ENCODE data around the gene SMCO4.
"Not testable (repeated sequence)": the region's sequence is repeated elsewhere in the genome, so short reads cannot be mapped to it uniquely, and the experiment has no call there.

Gene SMCO4

DNA sequence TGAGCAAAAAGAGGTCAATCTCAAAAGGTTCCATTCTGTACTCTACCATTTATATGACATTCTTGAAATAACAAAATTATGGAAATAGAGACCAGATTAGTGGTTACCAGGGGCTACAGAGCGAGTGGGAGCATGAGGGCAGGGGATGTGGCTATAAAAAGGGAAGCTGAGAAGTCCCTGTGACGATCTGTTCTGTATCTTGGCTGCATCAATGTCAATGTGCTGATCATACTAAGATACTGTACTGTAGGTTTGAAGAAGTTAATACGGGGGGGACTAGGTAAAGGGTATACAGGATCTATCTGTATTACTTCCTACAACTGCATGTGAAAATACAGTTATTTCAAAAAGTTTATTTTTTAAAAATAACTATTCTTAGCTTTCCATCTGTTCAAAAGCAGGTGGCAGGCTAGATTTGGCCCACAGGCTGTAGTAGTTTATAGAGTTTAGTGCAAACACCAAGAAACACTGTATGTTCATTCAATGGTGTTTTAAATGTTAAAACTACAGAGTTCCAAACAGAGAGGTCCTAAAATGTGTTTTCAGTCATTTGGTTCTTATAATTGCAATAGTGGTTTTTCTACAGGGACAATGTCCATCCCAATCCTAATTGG, 78.2 kb downstream of the SMCO4 start:
- no peak for DNase-seq

DNA sequence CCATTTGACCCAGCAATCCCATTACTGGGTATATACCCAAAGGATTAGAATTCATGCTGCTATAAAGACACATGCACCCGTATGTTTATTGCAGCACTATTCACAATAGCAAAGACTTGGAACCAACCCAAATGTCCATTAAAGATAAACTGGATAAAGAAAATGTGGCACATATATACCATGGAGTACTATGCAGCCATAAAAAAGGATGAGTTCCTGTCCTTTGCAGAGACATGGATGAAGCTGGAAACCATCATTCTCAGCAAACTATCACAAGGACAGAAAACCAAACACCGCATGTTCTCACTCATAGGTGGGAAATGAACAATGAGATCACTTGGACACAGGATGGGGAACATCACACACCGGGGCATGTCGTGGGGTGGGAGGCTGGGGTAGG, 79.5 kb downstream of the SMCO4 start:
- not testable (repeated sequence) for DNase-seq

DNA sequence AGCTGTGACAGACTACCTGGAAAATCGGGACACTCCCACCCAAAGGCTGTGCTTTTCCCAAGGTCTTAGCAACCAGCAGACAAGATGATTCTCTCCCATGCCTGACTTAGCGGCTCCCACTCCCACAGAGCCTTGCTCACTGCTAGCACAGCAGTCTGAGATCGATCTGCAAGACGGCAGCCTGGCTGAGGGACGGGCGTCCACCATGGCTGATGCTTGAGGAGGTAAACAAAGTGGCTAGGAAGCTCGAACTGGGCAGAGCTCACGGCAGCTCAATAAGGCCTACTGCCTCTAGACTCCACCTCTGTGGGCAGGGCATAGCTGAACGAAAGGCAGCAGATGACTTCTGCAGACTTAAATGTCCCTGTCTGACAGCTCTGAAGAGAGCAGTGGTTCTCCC, 84.9 kb downstream of the SMCO4 start:
- no peak for DNase-seq

DNA sequence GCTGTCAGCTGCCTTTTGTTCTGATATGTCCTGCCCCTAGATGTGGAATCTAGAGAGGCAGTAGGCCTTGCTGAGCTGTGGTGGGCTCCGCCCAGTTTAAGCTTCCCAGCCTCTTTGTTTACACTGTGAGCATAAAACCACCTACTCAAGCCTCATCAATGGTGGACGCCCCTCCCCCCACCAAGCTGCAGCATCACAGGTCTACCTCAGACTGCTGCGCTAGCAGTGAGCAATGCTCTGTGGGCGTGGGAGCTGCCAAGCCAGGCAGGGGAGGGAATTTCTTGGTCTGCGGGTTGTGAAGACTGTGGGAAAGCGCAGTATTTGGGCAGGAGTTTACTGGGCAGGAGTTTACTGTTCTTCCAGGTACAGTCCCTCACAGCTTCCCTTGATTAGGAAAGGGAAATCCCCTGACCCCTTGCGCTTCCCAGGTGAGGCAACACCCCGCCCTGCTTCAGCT, 98.5 kb downstream of the SMCO4 start:
- DNase-seq = peak; percentile 65

DNA sequence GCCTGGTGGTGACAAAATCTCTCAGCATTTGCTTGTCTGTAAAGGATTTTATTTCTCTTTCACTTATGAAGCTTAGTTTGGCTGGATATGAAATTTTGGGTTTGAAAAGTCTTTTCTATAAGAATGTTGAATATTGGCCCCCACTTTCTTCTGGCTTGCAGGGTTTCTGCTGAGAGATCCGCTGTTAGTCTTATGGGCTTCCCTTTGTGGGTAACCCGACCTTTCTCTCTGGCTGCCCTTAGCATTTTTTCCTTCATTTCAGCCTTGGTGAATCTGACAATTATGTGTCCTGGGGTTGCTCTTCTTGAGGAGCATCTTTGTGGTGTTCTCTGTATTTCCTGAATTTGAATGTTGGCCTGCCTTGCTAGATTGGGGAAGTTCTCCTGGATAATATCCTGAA, 100.0 kb downstream of the SMCO4 start:
- not testable (repeated sequence) for DNase-seq

DNA sequence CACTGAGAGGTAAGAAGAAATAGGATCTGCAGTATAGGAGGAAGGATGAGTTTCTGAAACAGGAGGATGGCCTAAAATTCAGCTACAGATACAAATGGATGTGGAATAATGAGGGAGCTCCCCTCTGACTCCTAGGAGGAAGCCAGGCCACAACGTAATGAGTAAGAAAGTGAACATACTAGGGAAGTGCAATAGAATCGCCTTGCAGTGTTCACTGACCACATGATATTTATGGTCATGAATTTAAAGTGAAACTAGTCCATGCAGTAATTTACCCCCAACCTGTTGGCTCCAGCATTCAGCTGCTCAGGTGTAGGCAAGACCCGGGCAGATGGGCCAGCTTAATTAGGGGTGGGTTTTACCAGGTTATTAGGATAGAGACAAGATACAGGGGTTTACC, 110.9 kb downstream of the SMCO4 start:
- DNase-seq = no peak

All from NCI-H69 (cell line).